CD8-positive, alpha-beta memory T cell (primary cell): ENCODE results near the gene IGFBP2. TPM values are rescaled to one million over a fixed set of nuclear protein-coding genes. Genes with fewer than 3 reads are reported as not detected.

Source experiments
- polyA plus RNA-seq: library from polyadenylated mRNA; unstranded; fragments of 300-500 nt; fragmentation: Illumina TruSeq; gene quantifications from one replicate; pipeline ENCODE4 v1.2.3, GENCODE V29; 2021
- total RNA-seq, 2 experiments: library from RNA; stranded (reverse); gene quantifications; one replicate each; pipeline ENCODE4 v1.2.3, GENCODE V29; 2021

The IGFBP2 gene
- total and polyA plus RNA-seq, 3 experiments from 2014 or later, result 0.84 to 1.2 (median 1.1) TPM

Other genes with a start within 250 kb of the IGFBP2 start
- 10 to 100 TPM; 26.7 to 28.2 TPM for gene SMARCAL1, start 220.9 kb upstream of the IGFBP2 start, total RNA-seq
- gene SMARCAL1, start 220.9 kb upstream of the IGFBP2 start, polyA plus RNA-seq, result 29.3 TPM
- gene RPL37A, start 134.6 kb upstream of the IGFBP2 start, total RNA-seq, result 1,000 to 10,000 TPM; 3,637 to 3,698 TPM
- gene RPL37A, start 134.6 kb upstream of the IGFBP2 start, polyA plus RNA-seq, result 3,268 TPM
- gene IGFBP5, start 62.1 kb downstream of the IGFBP2 start, total RNA-seq, result not detected
- not detected for gene IGFBP5, start 62.1 kb downstream of the IGFBP2 start, polyA plus RNA-seq
- not detected for gene TNP1, start 226.6 kb downstream of the IGFBP2 start, total RNA-seq
- not detected for gene TNP1, start 226.6 kb downstream of the IGFBP2 start, polyA plus RNA-seq